CD4-positive, alpha-beta memory T cell (primary cell): ENCODE data around the gene ADAM17. TPM values are rescaled to one million over a fixed set of nuclear protein-coding genes. Genes with fewer than 3 reads are reported as not detected.
A peak's percentile ranks its signal among the peaks of the same experiment; 100 is the strongest.
"Not testable (repeated sequence)": the region's sequence is repeated elsewhere in the genome, so short reads cannot be mapped to it uniquely, and the experiment has no call there.

Source experiments
- CTCF ChIA-PET: fragments of 350-600 bp; sonication (Branson Sonifier 250); formaldehyde crosslinking; loops from one replicate; lab custom pipeline; 2021; ENCODE audit warnings: inconsistent platforms; ENCODE audit not compliant: partially characterized antibody; lab: Charles Lee
- POLR2A ChIA-PET: fragments of 350-600 bp; sonication (Branson Sonifier 250); formaldehyde crosslinking; loops from one replicate; lab custom pipeline; 2021; ENCODE audit not compliant: partially characterized antibody; lab: Charles Lee
- DNase-seq, 5 donors: peaks; one replicate each; pipeline versions ENCODE4 v3.0.0 to v3.0.0-alpha.2; 2020 to 2022; ENCODE audit warnings: mixed read lengths in 1 of 5
- H3K27ac ChIP-seq: one replicate; pipeline ENCODE4 v1.7.0; 2013; ENCODE audit warnings: low read depth, low read length
- H3K27me3 ChIP-seq: 2 replicates; pipeline ENCODE4 v1.7.0; 2013; ENCODE audit warnings: mild to moderate bottlenecking, low read length, moderate library complexity; ENCODE audit not compliant: insufficient read depth
- H3K36me3 ChIP-seq: 2 replicates; pipeline ENCODE4 v1.7.0; 2013; ENCODE audit warnings: mild to moderate bottlenecking, low read length, moderate library complexity; ENCODE audit not compliant: insufficient read depth
- H3K4me1 ChIP-seq: 2 replicates; pipeline ENCODE4 v1.7.0; 2013; ENCODE audit warnings: mild to moderate bottlenecking, low read length, moderate library complexity; ENCODE audit not compliant: insufficient read depth
- H3K4me3 ChIP-seq, 2 donors: one replicate each; pipeline ENCODE4 v1.7.0; 2013; ENCODE audit warnings: low read length in 2 of 2, mild to moderate bottlenecking in 1 of 2
- H3K9me3 ChIP-seq, 2 donors: one replicate each; pipeline ENCODE4 v1.7.0; 2013; ENCODE audit warnings: low read length in 2 of 2, control low read depth in 1 of 2; ENCODE audit not compliant: control insufficient read depth in 1 of 2
- H3K27ac Mint-ChIP-seq, 7 donors: one replicate each; pipeline ENCODE4 v1.8.0; 2020 to 2021; ENCODE audit warnings: mixed read lengths in 7 of 7, mild to moderate bottlenecking in 6 of 7, inconsistent platforms in 3 of 7, moderate library complexity in 3 of 7
- H3K27me3 Mint-ChIP-seq, 2 donors: one replicate each; pipeline ENCODE4 v1.8.0; 2020 to 2021; ENCODE audit warnings: mixed read lengths in 2 of 2
- H3K36me3 Mint-ChIP-seq, 2 donors: one replicate each; pipeline ENCODE4 v1.8.0; 2020 to 2021; ENCODE audit warnings: mixed read lengths in 2 of 2, inconsistent platforms in 1 of 2, mild to moderate bottlenecking in 1 of 2
- H3K4me1 Mint-ChIP-seq, 4 donors: one replicate each; pipeline ENCODE4 v1.8.0; 2020 to 2021; ENCODE audit warnings: mixed read lengths in 4 of 4, mild to moderate bottlenecking in 1 of 4
- H3K4me3 Mint-ChIP-seq, 8 donors: one replicate each; pipeline ENCODE4 v1.8.0; 2020 to 2021; ENCODE audit warnings: mixed read lengths in 8 of 8, mild to moderate bottlenecking in 7 of 8, moderate library complexity in 6 of 8, inconsistent platforms in 3 of 8
- H3K9me3 Mint-ChIP-seq, 8 donors: one replicate each; pipeline ENCODE4 v1.8.0; 2020 to 2021; ENCODE audit warnings: mixed read lengths in 8 of 8, mild to moderate bottlenecking in 5 of 8, inconsistent platforms in 3 of 8, moderate library complexity in 1 of 8
- intact Hi-C: fragments of 100-400 bp; cut with micrococcal nuclease; formaldehyde crosslinking; loops from one replicate; pipeline ENCODE4 v1.15.1; 2023
- polyA plus RNA-seq, 2 donors: library from polyadenylated mRNA; unstranded; fragments of 300-500 nt; fragmentation: Illumina TruSeq; gene quantifications; one replicate each; pipeline ENCODE4 v1.2.3, GENCODE V29; 2021
- total RNA-seq, 2 experiments: library from RNA; stranded (reverse); gene quantifications; one replicate each; pipeline ENCODE4 v1.2.3, GENCODE V29; 2021

ADAM17 gene
- total and polyA plus RNA-seq, 4 experiments from 2014 or later = 8.1 to 35.6 (median 23.2) TPM

DNA sequence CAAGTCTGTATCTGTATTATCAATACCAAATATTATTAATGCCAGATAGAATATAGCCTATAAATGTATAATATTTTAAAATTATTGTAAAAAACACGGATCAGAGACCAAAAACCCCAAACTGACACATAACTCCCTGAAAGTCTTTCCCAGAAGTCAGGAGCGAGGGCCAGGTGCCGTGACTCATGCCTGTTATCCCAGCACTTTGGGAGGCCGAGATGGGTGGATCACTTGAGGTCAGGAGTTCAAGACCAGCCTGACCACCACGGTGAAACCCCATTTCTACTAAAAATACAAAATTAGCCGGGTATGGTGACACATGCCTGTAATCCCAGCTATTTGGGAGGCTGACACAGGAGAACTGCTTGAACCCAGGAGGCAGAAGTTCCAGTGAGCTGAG is 39.6 kb upstream of the ADAM17 start:
- H3K36me3 Mint-ChIP-seq = peaks cover 24 to 47% of the 10 kb centered on the region in 2 donors

GRCh38 chr2:9594366-9595054 is 38.9 kb upstream of the ADAM17 start:
- H3K4me3 Mint-ChIP-seq = peak overlapping the region in 6 of 8 donors; percentile 1 to 35 (median 16)

More for the DNA sequence above, 39.6 kb upstream of the ADAM17 start:
- Mint-ChIP-seq H3K4me3 (peak overlapping the region in 3 of 8 donors; percentile 35 to 91 (median 80)), H3K9me3 (peaks cover 0 to 16% (median 8%) of the 10 kb centered on the region in 8 donors), H3K27ac (peak overlapping the region in 3 of 7 donors; percentile 18 to 76 (median 74)), H3K4me1 (peaks cover 38 to 76% (median 57%) of the 10 kb centered on the region in 4 donors)
- H3K9me3 ChIP-seq, DNase-seq, H3K27me3 Mint-ChIP-seq, intact Hi-C loops, H3K27me3 ChIP-seq, H3K4me3 ChIP-seq, H3K27ac ChIP-seq: not testable (repeated sequence)
- ChIA-PET POLR2A (interaction anchor here (0.9 to 3.8 kb wide), 6 partner anchors 13 to 143 kb away, joined by 3 to 30 read pairs (median 8); partner anchors contain the start of genes ADAM17 and YWHAQ), CTCF (interaction anchor here (1.1 kb wide), 1 partner anchor 176 kb away, joined by 3 read pairs; no protein-coding TSS in a partner anchor)
- Histone ChIP-seq H3K36me3 (peaks cover 15% of the 10 kb centered on the region), H3K4me1 (peaks cover 50% of the 10 kb centered on the region)

GRCh38 chr2:9593925-9594324 is 38.3 kb upstream of the ADAM17 start:
- Histone ChIP-seq H3K9me3 (no peaks in the 10 kb centered on the region), H3K27ac (peak overlapping the region; percentile 5), H3K4me1 (peaks cover 50% of the 10 kb centered on the region), H3K4me3 (no peak overlapping the region), H3K27me3 (no peaks in the 10 kb centered on the region), H3K36me3 (peaks cover 10% of the 10 kb centered on the region)
- Mint-ChIP-seq H3K27ac (peak overlapping the region in 5 of 7 donors; percentile 2 to 85 (median 57)), H3K4me1 (peaks cover 38 to 62% (median 51%) of the 10 kb centered on the region in 4 donors), H3K36me3 (peaks cover 16 to 41% of the 10 kb centered on the region in 2 donors), H3K4me3 (peak overlapping the region in 4 of 8 donors; percentile 13 to 40 (median 34)), H3K27me3 (no peaks in the 10 kb centered on the region), H3K9me3 (peaks cover 0 to 3% (median 0%) of the 10 kb centered on the region in 8 donors)
- DNase-seq = no peak
- POLR2A ChIA-PET = interaction anchor here (3.0 to 3.8 kb wide), 2 partner anchors 15 to 36 kb away, joined by 11 to 30 read pairs; partner anchors contain the start of gene YWHAQ
- CTCF ChIA-PET = no interaction called here
- intact Hi-C loops = no loop called here

More at GRCh38 chr2:9594366-9595054, 38.9 kb upstream of the ADAM17 start:
- Histone ChIP-seq H3K27me3 (no peaks in the 10 kb centered on the region), H3K4me1 (peaks cover 50% of the 10 kb centered on the region), H3K4me3 (no peak overlapping the region), H3K9me3 (no peaks in the 10 kb centered on the region), H3K27ac (peak overlapping the region; percentile 5), H3K36me3 (peaks cover 15% of the 10 kb centered on the region)
- Mint-ChIP-seq H3K4me1 (peaks cover 38 to 68% (median 54%) of the 10 kb centered on the region in 4 donors), H3K9me3 (peaks cover 0 to 9% (median 2%) of the 10 kb centered on the region in 8 donors), H3K27ac (peak overlapping the region; percentile 2 to 80 (median 52)), H3K27me3 (no peaks in the 10 kb centered on the region), H3K36me3 (peaks cover 22 to 46% of the 10 kb centered on the region in 2 donors)
- ChIA-PET CTCF (interaction anchor here (1.1 kb wide), 1 partner anchor 176 kb away, joined by 3 read pairs; no protein-coding TSS in a partner anchor), POLR2A (interaction anchor here (0.9 to 3.8 kb wide), 5 partner anchors 14 to 143 kb away, joined by 3 to 30 read pairs (median 4); partner anchors contain the start of gene YWHAQ)
- intact Hi-C loops = no loop called here
- DNase-seq = no peak

GRCh38 chr2:9592699-9593098 is 37.1 kb upstream of the ADAM17 start:
- Mint-ChIP-seq H3K36me3 (peaks cover 11 to 41% of the 10 kb centered on the region in 2 donors), H3K4me3 (peak overlapping the region in 3 of 8 donors; percentile 14 to 56 (median 23)), H3K9me3 (no peaks in the 10 kb centered on the region), H3K27me3 (no peaks in the 10 kb centered on the region), H3K4me1 (peaks cover 32 to 53% (median 41%) of the 10 kb centered on the region in 4 donors), H3K27ac (peak overlapping the region in 4 of 7 donors; percentile 32 to 77 (median 47))
- H3K36me3 ChIP-seq = peaks cover 14% of the 10 kb centered on the region
- H3K27me3 ChIP-seq = no peaks in the 10 kb centered on the region
- intact Hi-C loops = no loop called here
- POLR2A ChIA-PET = no interaction called here
- H3K4me1 ChIP-seq = peaks cover 40% of the 10 kb centered on the region
- no peak for DNase-seq
- no peaks in the 10 kb centered on the region for H3K9me3 ChIP-seq
- CTCF ChIA-PET = interaction anchor here (1.2 kb wide), 1 partner anchor 13 kb away, joined by 3 read pairs; no protein-coding TSS in a partner anchor
- no peak overlapping the region for H3K27ac ChIP-seq
- no peak overlapping the region for H3K4me3 ChIP-seq

DNA sequence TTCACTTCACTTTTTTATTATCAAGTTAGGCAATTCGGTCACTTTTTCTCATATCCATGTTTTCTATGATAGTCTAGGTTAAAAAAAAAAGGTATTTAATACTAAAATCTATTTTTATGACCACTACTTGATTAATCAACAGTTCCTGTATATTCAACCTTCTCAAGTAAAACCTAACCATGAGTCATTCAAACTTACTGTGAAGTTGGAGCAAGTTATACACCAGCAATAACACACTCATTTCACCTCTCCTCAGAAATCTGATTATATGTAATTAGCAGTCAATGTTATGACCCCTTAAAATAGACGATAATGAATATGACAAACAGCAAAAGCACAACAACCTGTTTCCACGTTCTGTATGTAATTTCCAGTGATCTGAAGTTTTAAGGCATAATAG is 35.0 kb upstream of the ADAM17 start:
- peaks cover 28% of the 10 kb centered on the region for H3K36me3 ChIP-seq
- POLR2A ChIA-PET = no interaction called here
- Mint-ChIP-seq H3K36me3 (peaks cover 29 to 53% of the 10 kb centered on the region in 2 donors), H3K27me3 (no peaks in the 10 kb centered on the region), H3K27ac (peak overlapping the region in 1 of 7 donors; percentile 12), H3K9me3 (no peaks in the 10 kb centered on the region), H3K4me3 (no peak overlapping the region), H3K4me1 (peaks cover 24 to 36% (median 28%) of the 10 kb centered on the region in 4 donors)
- peaks cover 22% of the 10 kb centered on the region for H3K4me1 ChIP-seq
- no peak overlapping the region for H3K27ac ChIP-seq
- H3K9me3 ChIP-seq = no peaks in the 10 kb centered on the region
- H3K27me3 ChIP-seq = no peaks in the 10 kb centered on the region
- intact Hi-C loops = no loop called here
- DNase-seq = no peak
- CTCF ChIA-PET = interaction anchor here (0.8 to 1.5 kb wide), 3 partner anchors 10 to 113 kb away, joined by 3 to 4 read pairs (median 3); no protein-coding TSS in a partner anchor
- no peak overlapping the region for H3K4me3 ChIP-seq

DNA sequence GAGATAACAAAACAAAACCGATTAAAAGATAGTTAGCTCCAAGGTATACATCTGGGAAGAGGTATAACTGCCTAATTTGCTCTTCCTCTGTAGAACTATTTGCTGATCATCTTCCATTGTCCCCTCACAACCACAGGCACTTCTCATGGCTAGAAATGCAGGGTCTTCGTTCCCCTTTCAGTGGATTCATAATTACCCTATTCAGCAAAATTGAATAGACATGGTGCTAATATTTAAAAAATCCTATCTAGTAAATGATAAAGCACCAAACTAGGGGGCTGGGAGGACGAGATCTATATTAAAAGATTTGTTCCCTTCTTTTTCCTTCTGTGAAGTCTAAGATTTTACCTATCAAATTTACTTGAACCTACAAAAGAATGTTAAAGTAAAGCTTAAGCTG is 30.8 kb upstream of the ADAM17 start:
- H3K27me3 ChIP-seq = no peaks in the 10 kb centered on the region
- no peaks in the 10 kb centered on the region for H3K9me3 ChIP-seq
- Mint-ChIP-seq H3K4me3 (no peak overlapping the region), H3K27ac (peak overlapping the region in 3 of 7 donors; percentile 37 to 81 (median 71)), H3K36me3 (peaks cover 42 to 64% of the 10 kb centered on the region in 2 donors), H3K9me3 (no peaks in the 10 kb centered on the region), H3K27me3 (no peaks in the 10 kb centered on the region), H3K4me1 (peaks cover 0 to 9% (median 5%) of the 10 kb centered on the region in 4 donors)
- no peak for DNase-seq
- peaks cover 38% of the 10 kb centered on the region for H3K36me3 ChIP-seq
- POLR2A ChIA-PET = interaction anchor here (0.9 to 1.1 kb wide), 2 partner anchors 10 to 44 kb away, joined by 3 read pairs; partner anchors contain the start of gene YWHAQ
- intact Hi-C loops = no loop called here
- no peaks in the 10 kb centered on the region for H3K4me1 ChIP-seq
- no peak overlapping the region for H3K27ac ChIP-seq
- CTCF ChIA-PET = interaction anchor here (1.0 kb wide), 1 partner anchor 14 kb away, joined by 3 read pairs; no protein-coding TSS in a partner anchor
- no peak overlapping the region for H3K4me3 ChIP-seq

DNA sequence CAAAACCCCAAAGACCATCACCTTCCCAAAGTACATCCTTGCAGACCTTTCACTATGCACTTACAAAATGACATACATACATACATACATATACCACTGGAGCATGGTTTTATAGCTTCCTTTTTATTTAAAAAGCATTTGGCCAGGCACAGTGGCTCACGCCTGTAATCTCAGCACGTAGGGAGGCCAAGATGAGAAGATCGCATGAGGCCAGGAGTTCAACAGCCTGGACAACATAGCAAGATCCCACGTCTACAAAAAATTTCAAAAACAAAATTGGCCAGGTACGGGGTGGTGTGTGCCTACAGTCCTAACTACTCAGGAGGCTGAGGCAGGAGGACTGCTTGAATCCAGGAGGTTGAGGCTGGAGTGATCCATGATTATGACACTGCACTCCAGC is 29.9 kb upstream of the ADAM17 start:
- H3K9me3 ChIP-seq = no peaks in the 10 kb centered on the region
- no peaks in the 10 kb centered on the region for H3K27me3 ChIP-seq
- DNase-seq = no peak
- H3K4me3 ChIP-seq = no peak overlapping the region
- peak overlapping the region in 4 of 7 donors; percentile 3 to 72 (median 30) for H3K27ac Mint-ChIP-seq
- no peak overlapping the region for H3K4me3 Mint-ChIP-seq
- H3K4me1 Mint-ChIP-seq = peaks cover 0 to 6% (median 2%) of the 10 kb centered on the region in 4 donors
- ChIA-PET CTCF (no interaction called here), POLR2A (no interaction called here)
- intact Hi-C loops = no loop called here
- no peak overlapping the region for H3K27ac ChIP-seq
- H3K27me3 Mint-ChIP-seq = no peaks in the 10 kb centered on the region
- H3K36me3 ChIP-seq = peaks cover 38% of the 10 kb centered on the region
- H3K36me3 Mint-ChIP-seq = peaks cover 41 to 57% of the 10 kb centered on the region in 2 donors
- H3K9me3 Mint-ChIP-seq = no peaks in the 10 kb centered on the region
- H3K4me1 ChIP-seq = no peaks in the 10 kb centered on the region
